Keratinocyte (primary cell): ENCODE data around the gene SELENON. TPM values are rescaled to one million over a fixed set of nuclear protein-coding genes. Genes with fewer than 3 reads are reported as not detected.

Experiments used
- DNase-seq: peaks from one replicate; pipeline ENCODE4 v3.0.0-alpha.2; 2011; ENCODE audit warnings: low read depth, missing footprints, low spot score
- FAIRE-seq: peaks from 2 replicates; lab custom pipeline; 2011; peaks lifted over from hg19 to GRCh38; lab: Jason Lieb, UNC
- H2AFZ ChIP-seq: 2 replicates; pipeline ENCODE4 v1.6.0; 2012; ENCODE audit warnings: low read length, control low read depth, inconsistent platforms; ENCODE audit not compliant: control insufficient read depth
- H3K27ac ChIP-seq: 2 replicates; pipeline ENCODE4 v1.5.1; 2011; ENCODE audit warnings: low read length; ENCODE audit not compliant: control insufficient read depth, insufficient read depth
- H3K27me3 ChIP-seq: 3 replicates; pipeline ENCODE4 v1.6.0; 2011; ENCODE audit warnings: low read length; ENCODE audit not compliant: control insufficient read depth, insufficient read depth; ENCODE audit errors: extremely low read depth
- H3K36me3 ChIP-seq, 2 experiments: 2 replicates in 1 of 2; 3 replicates in 1 of 2; pipeline ENCODE4 v1.5.1; 2011; ENCODE audit warnings: low read length in 2 of 2, mild to moderate bottlenecking in 1 of 2; ENCODE audit not compliant: control insufficient read depth in 2 of 2, insufficient read depth in 2 of 2; ENCODE audit errors: extremely low read depth in 1 of 2
- H3K4me1 ChIP-seq: 3 replicates; pipeline ENCODE4 v1.5.1; 2011; ENCODE audit warnings: low read length; ENCODE audit not compliant: control insufficient read depth, insufficient read depth; ENCODE audit errors: extremely low read depth
- H3K4me2 ChIP-seq: 3 replicates; pipeline ENCODE4 v1.6.0; 2011; ENCODE audit warnings: low read depth, low read length; ENCODE audit not compliant: control insufficient read depth, insufficient read depth; ENCODE audit errors: extremely low read depth
- H3K4me3 ChIP-seq, 3 experiments: fragments of 200-600 bp in 1 of 3; sonication (generic) in 1 of 3; 2 replicates in 2 of 3; 3 replicates in 1 of 3; pipeline ENCODE4 v1.5.1; 2011 to 2016; ENCODE audit warnings: low read length in 3 of 3, mild to moderate bottlenecking in 3 of 3, control low read depth in 2 of 3, inconsistent platforms in 1 of 3, low read depth in 1 of 3, mixed read lengths in 1 of 3, mixed run types in 1 of 3, moderate library complexity in 1 of 3; ENCODE audit not compliant: control insufficient read depth in 2 of 3, insufficient read depth in 2 of 3; ENCODE audit errors: extremely low read depth in 1 of 3
- H3K79me2 ChIP-seq: 2 replicates; pipeline ENCODE4 v1.6.0; 2012; ENCODE audit warnings: low read length; ENCODE audit not compliant: control insufficient read depth, insufficient read depth
- H3K9ac ChIP-seq: 3 replicates; pipeline ENCODE4 v1.6.0; 2011; ENCODE audit warnings: low read length; ENCODE audit not compliant: control insufficient read depth, insufficient read depth; ENCODE audit errors: extremely low read depth
- H3K9me1 ChIP-seq: 3 replicates; pipeline ENCODE4 v1.6.0; 2011; ENCODE audit warnings: low read length; ENCODE audit not compliant: control insufficient read depth, insufficient read depth; ENCODE audit errors: extremely low read depth
- H3K9me3 ChIP-seq: 2 replicates; pipeline ENCODE4 v1.5.1; 2012; ENCODE audit warnings: low read depth, low read length; ENCODE audit not compliant: control insufficient read depth
- H4K20me1 ChIP-seq: 3 replicates; pipeline ENCODE4 v1.6.0; 2011; ENCODE audit warnings: low read length; ENCODE audit not compliant: control insufficient read depth, insufficient read depth; ENCODE audit errors: extremely low read depth
- EZH2 ChIP-seq: IDR thresholded peaks from one replicate; pipeline ENCODE4 v1.6.1; 2012; ENCODE audit warnings: inconsistent platforms, mild to moderate bottlenecking, low read length, moderate library complexity
- dilution Hi-C: fragments of 300-500 bp; cut with MboI; formaldehyde crosslinking; loops from one replicate; pipeline ENCODE4 v1.7.0; 2020; ENCODE audit warnings: low sequenced_read_pairs; ENCODE audit not compliant: extremely low pct_ligation_motif_present
- polyA plus RNA-seq, 5 experiments: library from polyadenylated mRNA; depleted of rRNA in 3 of 5; stranded (reverse) in 3 of 5; stranded (forward) in 1 of 5; unstranded in 1 of 5; fragments of >200 nt; gene quantifications; 1 replicate in 1 of 5; 2 replicates in 3 of 5; 3 replicates in 1 of 5; pipeline versions ENCODE4 v1.2.1 to v1.2.3, GENCODE V29; 2011 to 2012; ENCODE audit warnings: missing spikeins in 2 of 5, low read depth in 1 of 5, low replicate concordance in 1 of 5
- TF ChIP-seq, protein P1 (sequence below), 3 experiments: IDR thresholded peaks in 1 of 3; conservative IDR thresholded peaks in 1 of 3; optimal IDR thresholded peaks in 1 of 3; 2 replicates in 2 of 3; 3 replicates in 1 of 3; pipeline versions ENCODE3 to v1.5.1; 2011; ENCODE audit warnings: low read length in 3 of 3, mild to moderate bottlenecking in 3 of 3, moderate library complexity in 2 of 3, control low read depth in 1 of 3, inconsistent platforms in 1 of 3; ENCODE audit not compliant: insufficient read depth in 2 of 3; ENCODE audit errors: extremely low read depth in 1 of 3

Gene SELENON
- polyA plus RNA-seq, 1 donor (not counting 4 experiments of a cell fraction or from before 2014, with no cell fraction given): 15.4 TPM

DNA sequence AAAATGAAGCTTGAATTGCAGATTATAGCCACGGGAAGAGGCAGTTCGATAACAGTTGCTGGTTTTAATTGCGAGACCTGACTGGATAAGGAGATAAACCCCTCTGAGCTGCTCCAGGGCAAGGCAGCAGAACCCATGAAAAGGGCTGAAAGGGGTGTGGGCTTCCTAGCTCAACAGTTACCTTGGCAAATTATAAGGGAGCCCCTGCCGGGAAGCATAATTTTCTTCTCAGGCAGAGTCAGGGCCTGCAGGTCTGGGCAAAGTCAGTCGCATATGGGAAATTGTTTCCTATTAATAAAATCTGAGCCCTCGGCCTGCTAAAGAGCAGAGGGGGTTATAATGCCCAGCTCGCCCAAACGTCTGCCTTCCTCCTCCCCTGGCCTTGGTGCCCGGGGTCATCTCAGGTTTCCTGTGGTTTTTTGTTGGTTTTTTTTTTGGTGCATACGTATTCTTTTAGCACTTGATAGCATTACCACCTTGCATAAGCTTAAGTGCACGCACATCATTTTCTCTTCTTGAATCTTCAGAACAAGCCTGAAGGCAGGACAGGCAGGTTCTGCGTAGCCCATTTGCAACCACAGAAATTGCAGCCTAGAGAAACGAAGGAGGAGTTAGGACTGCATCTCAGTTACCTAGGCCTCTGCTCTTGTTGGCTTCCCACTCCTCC is 33.9 kb upstream of the SELENON start:
- Histone ChIP-seq H3K4me3 (no peak overlapping the region), H2AFZ (peak overlapping the region; percentile 18), H3K27me3 (peaks cover 11% of the 10 kb centered on the region), H3K9me3 (no peaks in the 10 kb centered on the region), H3K9me1 (no peaks in the 10 kb centered on the region), H3K36me3 (no peaks in the 10 kb centered on the region), H3K9ac (no peak overlapping the region), H4K20me1 (no peaks in the 10 kb centered on the region), H3K4me2 (peak overlapping the region; percentile 8), H3K4me1 (peaks cover 11% of the 10 kb centered on the region), H3K27ac (no peak overlapping the region), H3K79me2 (no peaks in the 10 kb centered on the region)
- dilution Hi-C loops: no loop called here
- peak; percentile 60 for FAIRE-seq
- TF ChIP-seq, protein P1, sequence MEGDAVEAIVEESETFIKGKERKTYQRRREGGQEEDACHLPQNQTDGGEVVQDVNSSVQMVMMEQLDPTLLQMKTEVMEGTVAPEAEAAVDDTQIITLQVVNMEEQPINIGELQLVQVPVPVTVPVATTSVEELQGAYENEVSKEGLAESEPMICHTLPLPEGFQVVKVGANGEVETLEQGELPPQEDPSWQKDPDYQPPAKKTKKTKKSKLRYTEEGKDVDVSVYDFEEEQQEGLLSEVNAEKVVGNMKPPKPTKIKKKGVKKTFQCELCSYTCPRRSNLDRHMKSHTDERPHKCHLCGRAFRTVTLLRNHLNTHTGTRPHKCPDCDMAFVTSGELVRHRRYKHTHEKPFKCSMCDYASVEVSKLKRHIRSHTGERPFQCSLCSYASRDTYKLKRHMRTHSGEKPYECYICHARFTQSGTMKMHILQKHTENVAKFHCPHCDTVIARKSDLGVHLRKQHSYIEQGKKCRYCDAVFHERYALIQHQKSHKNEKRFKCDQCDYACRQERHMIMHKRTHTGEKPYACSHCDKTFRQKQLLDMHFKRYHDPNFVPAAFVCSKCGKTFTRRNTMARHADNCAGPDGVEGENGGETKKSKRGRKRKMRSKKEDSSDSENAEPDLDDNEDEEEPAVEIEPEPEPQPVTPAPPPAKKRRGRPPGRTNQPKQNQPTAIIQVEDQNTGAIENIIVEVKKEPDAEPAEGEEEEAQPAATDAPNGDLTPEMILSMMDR (optimal IDR thresholded peaks at IDR 0.05 in 1 of 3, IDR thresholded peaks at IDR 0.05 in 1 of 3, conservative IDR thresholded peaks at IDR 0.05 in 1 of 3; ENCODE audit: extremely low read depth in 1 of 3, insufficient read depth in 2 of 3, low read length in 3 of 3): no peak
- no peak for TF ChIP-seq EZH2
- DNase-seq: no peak

DNA sequence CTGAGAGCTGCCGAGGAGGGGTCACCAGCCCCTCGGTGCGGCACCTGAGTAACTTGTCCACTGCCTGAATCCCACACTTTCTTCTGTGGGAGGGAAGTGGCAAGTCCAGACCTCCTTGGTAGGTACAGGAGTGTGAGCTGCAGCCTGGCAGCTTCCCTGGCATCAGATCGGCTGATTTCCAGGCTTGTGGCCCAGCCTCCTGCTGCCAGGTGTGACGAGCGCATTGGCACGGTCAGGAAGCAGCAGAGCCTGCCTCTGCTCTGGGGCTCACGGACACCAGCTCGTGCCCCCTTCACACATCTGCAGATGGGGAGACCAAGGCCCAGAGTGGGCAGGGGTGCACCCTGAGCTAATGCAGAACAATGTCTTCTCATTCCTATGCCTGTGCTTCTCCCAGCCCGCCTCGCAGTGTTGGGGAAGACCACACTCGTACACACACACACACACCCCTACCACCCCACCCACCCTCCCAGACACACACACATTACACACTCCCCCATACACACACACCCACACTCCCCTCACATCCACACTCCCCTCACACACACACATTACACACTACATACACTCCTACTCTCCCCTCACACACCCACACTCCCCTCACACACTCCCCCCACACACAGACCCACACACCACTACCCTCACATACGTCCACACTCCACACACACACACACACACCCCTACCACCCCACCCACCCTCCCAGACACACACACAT is 33.1 kb upstream of the SELENON start:
- peak overlapping the region; percentile 42 for H2AFZ ChIP-seq
- no peak overlapping the region for H3K27ac ChIP-seq
- dilution Hi-C loops: no loop called here
- peaks cover 16% of the 10 kb centered on the region for H3K27me3 ChIP-seq
- DNase-seq (no peak), FAIRE-seq (no peak)
- H3K9me1 ChIP-seq: no peaks in the 10 kb centered on the region
- H3K36me3 ChIP-seq: no peaks in the 10 kb centered on the region
- no peak overlapping the region for H3K9ac ChIP-seq
- H3K4me2 ChIP-seq: no peak overlapping the region
- no peaks in the 10 kb centered on the region for H3K9me3 ChIP-seq
- TF ChIP-seq EZH2: no peak
- TF ChIP-seq, protein P1 (optimal IDR thresholded peaks at IDR 0.05 in 1 of 3, IDR thresholded peaks at IDR 0.05 in 1 of 3, conservative IDR thresholded peaks at IDR 0.05 in 1 of 3; ENCODE audit: extremely low read depth in 1 of 3, insufficient read depth in 2 of 3, low read length in 3 of 3): no peak
- H3K4me1 ChIP-seq: peaks cover 11% of the 10 kb centered on the region
- no peak overlapping the region for H3K4me3 ChIP-seq
- H3K79me2 ChIP-seq: no peaks in the 10 kb centered on the region
- no peaks in the 10 kb centered on the region for H4K20me1 ChIP-seq
